M059J (cell line): ENCODE data around the gene KRT6A. TPM values are rescaled to one million over a fixed set of nuclear protein-coding genes. Genes with fewer than 3 reads are reported as not detected.
"Not testable (repeated sequence)": the region's sequence is repeated elsewhere in the genome, so short reads cannot be mapped to it uniquely, and the experiment has no call there.

Experiments used
- DNase-seq: peaks from one replicate; pipeline ENCODE4 v3.0.0-alpha.2; 2012; ENCODE audit warnings: low read depth
- total RNA-seq: library from RNA; depleted of rRNA; stranded (reverse); fragments of >200 nt; shearing (Covaris generic); gene quantifications from 2 replicates; pipeline ENCODE4 v1.2.3, GENCODE V29; 2014

KRT6A gene
- total RNA-seq, 1 experiment from 2014 or later: not detected

DNA sequence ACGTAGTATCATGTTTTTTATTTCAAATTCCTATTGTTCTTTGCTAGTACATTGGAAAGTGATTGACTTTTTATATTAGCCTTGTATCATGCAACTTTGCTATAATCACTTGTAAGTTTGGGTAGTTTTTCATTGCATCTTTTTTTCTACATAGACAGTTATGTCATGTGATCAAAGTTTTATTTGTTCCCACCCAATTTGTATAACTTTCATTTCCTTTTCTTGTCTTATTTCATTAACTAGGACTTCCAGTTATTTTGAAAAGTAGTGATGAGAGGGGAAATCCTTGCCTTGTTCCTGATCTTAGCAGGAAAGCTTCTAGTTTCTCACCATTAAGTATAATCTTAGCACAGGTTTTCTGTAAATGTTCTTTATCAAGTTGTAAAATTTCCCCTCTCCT lies 9.8 kb upstream of the KRT6A start:
- DNase-seq: no peak

DNA sequence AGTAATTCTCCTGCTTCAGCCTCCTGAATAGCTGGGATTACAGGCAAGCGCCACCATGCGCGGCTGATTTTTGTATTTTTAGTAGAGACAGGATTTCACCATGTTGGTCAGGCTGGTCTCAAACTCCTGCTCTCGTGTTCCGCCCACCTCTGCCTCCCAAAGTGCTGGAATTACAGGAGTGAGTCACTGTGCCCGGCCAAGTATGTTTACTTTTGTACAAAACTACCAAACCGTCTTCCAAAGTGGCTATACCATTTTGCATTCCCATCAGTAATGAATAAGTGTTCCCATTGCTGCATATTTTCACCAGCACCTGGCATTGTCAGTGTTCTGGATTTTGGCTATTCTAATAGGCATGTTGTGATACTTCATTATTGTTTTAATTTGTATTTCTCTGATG lies 8.4 kb upstream of the KRT6A start:
- DNase-seq: peak; percentile 49

DNA sequence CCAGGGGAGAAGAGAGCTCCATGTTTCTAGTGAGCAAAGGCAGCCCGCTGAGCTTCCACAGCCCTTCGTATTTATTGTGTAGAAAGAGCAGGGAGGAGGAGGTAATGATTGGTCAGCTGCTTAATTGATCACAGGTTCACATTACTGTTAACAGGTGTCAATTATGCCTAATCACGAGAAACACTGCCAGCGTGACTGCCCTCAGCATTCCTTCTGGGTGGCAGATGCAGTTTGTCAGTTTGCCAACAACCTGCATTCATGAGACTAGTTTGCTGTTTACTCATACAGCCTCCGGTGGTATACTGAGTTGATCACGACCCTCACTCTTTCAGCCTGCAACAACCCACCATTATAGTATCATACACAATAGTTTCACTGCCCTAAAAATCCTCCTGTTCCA lies 7.5 kb upstream of the KRT6A start:
- DNase-seq: not testable (repeated sequence)

DNA sequence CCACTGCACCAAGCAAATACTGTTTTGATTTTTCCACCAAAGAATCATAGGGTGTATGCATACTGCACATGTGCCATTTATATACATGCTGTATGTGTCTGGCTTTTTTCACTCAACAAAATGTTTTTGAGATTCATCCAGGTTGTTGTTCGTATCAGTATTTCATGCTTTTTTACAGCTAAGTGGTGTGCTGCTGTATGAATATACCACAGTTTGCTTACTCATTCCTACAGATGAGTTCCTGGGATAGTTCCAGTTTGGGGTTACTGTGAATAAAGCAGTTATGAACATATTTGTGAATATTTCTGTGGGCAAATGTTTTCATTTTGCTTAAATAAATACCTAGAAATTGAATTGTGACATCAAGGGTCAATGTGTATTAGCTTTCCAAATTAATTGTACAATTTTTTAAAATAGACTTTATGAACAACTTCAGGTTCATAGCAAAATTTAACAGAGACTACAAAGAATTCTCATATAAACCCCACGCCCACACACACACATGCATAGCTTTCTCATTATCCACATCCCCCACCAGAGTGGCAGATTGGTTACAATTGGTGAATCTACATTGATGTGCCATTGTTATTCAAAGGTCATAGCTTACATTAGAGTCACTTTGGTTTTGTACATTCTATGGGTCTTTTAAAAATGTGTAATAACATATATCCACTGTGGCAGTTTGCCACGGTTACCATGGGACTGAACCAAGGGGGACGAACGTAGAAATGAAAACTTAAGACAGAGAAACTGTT lies 6.9 kb upstream of the KRT6A start:
- no peak for DNase-seq

DNA sequence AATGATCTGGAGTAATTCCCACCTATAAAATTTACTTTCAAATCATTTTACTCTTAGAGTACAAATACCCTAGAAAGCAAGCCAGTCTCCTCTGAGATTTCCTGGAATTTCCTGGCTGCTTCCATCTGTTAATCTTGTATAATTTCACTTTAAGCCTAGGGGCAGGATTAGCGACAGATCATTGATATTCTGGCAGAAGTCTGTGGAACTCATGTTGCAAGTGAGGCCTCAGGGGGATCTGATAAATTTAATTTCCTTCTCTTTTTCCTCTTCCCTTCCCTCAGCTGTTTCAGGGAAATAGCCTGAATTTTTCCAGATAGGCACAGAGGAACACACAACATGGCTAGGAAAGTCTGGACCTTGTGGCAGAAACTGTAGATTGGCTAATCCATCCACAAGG lies 5.9 kb upstream of the KRT6A start:
- DNase-seq: no peak

DNA sequence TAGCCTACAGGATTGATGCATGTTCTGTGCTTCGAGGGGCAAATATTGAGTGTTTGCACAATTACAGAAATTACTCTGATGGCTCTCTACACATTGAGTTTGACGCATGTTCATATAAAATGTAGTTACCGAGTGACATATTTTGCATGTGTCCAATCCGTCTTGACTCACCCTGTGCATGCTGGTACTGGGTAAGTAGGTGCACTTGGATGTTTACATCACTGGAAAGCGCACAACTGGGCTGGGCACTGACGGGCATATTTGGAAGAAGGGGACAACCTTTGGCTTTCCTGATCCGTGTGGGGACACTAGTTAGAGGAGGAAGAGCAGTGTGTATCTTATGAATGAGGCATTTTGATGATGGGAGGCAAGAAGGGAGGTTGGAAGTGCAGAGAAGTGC lies 4.9 kb upstream of the KRT6A start:
- no peak for DNase-seq

DNA sequence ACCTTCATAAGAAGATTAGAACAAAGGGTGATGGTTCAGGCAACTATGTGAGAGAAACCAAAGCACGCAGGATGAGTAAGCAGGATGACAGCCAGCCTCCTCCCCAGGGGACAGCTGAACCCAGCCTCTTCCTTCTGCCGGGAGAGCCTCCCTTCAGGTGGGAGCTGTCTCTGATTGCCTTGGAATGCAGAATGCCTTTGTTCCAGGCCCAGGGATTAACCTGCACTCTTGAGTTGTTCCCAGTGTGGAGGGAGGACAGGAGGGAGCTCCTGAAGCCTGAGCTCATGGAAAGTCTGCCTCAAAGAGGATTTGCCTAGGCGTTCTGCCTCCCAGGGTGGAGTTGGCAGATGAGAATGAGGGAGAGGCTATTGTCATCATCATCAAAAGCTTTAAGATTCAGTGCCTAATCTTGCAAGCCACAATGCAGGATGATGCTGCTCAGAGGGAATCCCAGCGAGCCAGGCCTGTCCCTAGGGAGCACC lies 3.6 kb upstream of the KRT6A start:
- DNase-seq: peak; percentile 84

DNA sequence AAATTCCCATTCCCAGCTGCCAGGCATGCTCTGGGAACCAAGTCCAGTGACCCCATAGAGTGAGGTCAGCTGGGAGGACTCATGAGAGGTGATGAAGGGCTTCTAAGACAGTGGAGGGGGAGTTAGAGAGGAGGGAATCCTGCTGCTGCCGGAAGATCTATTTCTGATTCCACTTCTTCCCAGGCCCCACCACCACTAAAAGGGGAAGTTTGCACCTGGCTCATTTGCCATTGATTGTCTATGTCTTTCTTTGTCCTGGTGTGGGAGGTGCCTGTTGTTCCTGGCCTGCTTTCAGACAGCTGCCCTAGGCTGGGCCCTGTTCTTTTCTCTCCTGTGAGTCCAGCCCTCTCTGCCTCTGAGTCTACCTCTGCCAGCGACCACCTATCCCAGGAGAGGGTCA lies 3.0 kb upstream of the KRT6A start:
- DNase-seq: peak; percentile 4

DNA sequence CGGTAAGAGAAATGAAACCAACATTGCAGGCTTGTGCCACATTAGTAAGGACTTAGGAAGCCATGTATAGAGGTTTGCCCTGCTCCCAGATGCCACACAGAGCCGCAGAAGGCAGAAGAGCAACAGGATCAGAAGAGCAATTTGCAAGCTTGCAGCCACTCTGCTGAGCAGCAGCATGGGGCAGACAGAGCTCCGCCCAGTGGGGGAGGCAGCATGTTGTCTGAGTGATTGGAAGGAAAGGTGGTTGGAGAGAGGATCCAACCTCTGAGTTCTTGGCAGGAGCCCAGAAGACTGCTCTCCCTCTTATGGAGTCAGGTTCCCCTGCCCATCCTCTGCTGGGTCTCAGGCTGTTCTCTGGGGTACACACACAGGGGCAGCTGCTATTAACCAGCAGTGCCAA lies 2.3 kb upstream of the KRT6A start:
- DNase-seq: peak; percentile 32

DNA sequence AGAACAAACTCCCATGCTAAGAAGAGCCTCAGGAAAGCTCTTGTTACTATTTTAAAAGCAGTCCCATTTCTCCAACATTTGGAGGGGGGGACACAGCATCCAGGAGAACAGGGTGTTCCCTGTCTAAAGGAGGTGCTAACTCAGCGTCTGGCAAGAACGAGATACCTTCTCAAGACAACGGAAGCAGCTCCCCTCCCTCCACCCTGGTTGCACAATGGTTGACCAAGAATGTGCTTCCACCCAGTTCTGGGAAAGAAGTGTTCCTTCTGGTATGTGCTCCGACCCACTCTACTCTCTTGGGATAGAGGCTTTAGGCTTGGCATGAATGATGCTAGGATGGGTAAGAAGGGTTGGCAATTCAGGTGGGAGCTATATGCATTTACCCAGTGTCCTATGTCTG lies 1.5 kb upstream of the KRT6A start:
- peak; percentile 6 for DNase-seq

DNA sequence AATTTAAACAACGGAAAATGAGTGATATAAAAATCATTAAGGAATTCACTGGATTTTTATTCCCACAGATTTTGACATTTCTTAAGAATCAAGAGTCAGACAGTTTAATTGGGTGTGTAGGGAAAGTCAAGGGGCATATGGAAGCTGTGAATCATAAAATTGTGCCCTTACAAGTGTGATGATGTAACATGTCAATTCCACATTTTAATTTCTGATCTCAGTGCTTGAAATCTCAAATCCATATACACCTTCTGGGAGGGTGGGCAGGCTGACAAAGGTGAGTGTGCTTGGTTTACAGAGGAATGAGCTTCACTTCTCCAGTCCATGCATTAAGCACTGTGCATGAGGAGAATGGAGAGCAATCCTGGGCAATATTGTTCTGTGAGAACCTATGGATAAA lies 1.0 kb upstream of the KRT6A start:
- DNase-seq: no peak

DNA sequence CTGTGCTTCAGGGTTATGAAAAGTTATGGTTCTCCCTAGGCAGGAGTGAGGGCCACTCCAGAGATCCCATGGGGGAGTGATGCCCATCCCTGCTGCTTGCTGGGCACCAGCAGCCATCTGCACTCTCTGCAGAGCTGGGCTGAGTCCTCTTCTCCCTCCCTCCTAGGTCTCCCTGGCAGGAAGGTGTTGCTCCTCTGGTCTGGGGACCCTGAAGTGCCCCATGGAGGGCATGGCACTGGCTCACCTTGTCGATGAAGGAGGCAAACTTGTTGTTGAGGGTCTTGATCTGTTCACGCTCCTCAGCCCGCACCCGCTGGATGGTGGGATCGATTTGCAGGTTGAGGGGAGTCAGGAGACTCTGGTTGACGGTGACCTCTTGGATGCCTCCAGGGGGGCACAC lies 652 bp downstream of the KRT6A start:
- DNase-seq: not testable (repeated sequence)

DNA sequence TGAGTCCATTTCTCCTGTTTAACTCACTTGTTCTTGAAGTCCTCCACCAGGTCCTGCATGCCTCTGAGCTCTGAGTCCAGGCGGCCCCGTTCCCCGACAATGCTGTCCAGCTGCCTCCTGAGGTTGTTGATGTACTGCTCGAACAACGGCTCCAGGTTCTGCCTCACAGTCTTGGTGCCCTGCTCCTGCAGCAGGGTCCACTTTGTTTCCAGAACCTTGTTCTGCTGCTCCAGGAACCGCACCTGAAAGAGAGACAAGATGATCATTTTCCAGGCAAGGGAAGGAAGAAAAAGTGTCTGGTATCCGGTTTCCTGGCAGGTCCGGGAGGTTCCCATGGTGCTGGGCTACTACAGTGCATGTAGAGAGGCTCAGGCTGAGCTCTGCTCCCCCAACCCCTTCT lies 1.6 kb downstream of the KRT6A start:
- DNase-seq: not testable (repeated sequence)

DNA sequence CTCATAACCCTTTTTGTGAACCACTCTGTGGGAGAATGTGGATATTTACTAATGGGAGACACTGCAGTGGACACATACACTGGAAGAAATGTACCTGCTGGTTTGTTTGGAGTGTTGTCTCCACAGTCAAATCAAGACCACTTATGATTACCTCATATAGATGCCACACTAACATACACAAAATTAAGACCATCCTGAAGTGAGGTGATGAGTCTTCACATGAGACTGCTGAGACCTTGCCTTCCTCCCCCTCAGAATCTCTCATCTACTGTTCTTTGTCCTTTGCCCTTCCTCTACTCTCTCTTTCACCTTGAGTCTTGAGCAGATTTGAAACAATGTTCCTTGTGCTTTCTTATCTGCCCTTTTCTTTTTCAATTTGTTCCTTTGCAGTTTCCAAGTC lies 4.3 kb downstream of the KRT6A start:
- DNase-seq: no peak

DNA sequence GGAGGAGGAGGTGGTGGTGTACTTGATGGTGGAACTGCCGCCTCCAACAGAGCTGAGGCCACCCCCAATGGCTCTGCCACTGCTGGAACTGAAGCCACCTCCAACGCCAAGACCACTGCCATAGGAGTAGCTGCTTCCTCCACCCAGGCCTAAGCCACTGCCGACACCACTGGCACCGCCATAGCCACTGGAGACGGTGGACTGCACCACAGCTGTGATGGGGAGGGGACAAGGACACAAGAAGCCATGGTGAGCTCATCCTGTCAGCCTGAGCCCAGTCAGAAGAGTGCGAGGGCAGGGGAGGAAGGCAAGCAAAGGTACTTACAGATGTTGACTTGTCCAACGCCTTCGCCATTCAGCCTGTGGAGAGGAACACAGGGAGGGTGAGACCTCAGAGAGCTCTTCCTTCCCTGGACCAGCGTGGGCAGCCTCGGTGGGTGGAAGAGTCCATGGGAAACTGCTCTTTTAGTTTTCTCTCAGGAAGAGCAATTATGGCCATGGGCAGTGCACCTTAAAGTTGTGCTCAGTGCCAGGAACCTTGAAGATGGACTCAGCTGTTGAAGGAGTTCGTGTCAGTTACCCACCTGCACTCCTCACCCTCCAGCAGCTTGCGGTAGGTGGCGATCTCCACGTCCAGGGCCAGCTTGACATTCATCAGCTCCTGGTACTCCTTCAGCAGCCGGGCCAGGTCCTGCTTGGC lies 5.2 kb downstream of the KRT6A start:
- DNase-seq: not testable (repeated sequence)

DNA sequence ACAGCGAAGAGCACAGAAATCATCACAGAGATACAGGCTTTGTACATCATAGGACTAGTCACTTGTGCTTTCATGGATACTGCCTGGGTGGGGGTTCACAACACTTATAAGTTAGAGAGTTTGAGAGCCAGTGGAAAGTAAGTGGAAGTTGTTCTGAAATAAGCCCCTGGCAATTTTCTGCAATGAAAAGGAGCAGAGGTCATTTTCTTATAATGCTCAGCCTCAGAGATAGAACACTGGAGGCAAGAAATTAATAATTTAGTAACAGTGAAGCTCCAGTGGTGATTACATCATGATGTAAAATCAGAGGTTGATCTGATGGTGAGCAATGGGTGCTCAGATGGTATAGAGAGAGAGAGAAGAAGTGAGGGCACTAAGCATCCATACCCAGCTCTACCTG lies 5.8 kb downstream of the KRT6A start:
- no peak for DNase-seq

DNA sequence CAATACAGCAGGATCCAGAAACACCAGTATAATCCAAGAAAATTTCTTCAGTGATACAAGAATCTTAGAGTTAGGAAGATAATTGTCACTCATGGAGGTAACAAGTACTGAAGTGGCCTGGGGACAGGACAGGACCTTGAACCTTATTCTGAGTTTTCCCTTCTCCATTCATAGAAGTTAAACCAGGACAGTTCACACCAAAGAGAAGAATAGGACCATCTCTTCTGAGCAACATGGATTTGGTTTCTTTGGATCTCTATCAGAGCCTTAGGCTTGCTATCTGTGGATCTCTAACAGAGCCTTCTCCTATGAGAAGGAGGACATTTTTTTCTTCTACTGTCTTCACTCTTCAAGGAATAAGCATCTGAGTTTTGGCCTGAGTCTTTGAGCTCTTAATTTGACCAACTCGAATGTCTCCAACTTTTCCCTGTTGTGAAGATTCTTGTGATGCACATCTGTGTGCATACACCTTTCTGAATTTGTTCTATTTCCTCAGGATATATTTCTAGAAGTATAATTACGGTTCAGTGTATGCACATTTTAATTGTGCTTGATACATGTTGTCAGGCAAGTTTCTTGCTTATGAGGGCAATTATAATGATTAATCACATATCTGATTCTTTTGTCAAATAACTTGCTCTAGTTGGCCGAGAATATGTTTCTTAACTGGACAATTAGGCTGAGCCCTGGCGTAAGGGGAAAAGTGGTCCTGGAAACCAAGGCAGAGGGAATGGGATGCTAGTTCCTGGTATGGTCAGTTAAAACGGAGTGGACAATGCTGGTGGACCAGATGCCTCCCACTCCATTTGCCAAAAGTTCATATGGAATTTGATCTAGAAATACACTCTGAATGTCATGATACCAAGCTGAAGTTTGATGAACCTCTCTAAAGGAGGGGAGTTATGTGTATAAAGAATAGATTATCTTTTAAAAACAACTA lies 6.6 kb downstream of the KRT6A start:
- no peak for DNase-seq

DNA sequence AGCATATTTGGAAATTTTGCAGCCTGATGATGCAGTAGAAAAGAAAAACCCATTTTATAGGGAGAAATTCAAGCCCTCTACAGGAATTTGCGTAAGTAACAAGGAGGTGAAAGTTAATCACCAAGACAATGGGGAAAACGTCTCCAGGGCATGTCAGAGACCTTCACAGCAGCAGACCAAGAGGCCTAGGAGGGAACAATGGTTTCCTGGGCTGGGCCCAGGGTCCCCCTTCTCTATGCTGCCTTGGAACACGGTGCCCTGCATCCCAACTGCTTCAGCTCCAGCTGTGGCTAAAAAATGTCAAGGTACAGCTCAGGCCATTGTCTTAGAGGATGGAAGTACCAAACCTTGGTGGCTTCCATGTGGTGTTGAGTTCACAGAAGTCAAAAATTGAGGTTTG lies 13.0 kb downstream of the KRT6A start:
- DNase-seq: no peak

DNA sequence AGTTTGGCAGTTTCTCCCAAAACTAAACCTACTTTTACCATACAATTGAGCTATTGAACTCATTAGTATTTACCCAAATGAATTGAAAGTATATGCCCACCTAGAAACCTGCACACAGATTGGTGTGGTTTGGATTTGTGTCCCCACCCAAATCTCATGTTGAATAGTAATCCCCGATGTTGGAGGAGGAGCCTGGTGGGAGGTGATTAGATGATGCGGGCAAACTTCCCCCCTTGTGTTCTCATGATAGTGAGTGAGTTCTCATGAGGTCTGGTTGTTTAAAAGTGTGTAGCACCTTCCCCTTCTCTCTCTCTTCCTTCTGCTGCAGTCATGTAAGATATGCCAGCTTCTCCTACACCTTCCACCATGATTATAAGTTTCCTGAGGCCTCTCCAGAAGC lies 15.4 kb downstream of the KRT6A start:
- DNase-seq: no peak

DNA sequence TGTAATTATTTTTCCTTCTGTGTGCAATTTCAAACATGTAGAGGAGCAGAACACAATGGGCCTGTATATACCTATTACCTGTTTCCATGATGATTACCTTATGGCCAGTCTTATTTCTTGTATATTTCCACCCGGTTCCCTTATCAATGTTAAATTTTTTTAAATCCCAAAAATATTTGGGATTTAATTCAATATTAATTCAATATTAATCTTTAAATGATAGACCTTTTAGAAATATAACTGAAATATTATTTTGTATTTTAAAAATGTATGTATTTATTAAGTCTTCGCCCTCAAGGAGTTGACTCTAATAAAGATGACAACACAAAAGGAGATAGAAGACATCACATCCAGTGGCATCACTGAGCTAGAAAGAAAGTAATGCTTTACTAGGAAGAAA lies 18.8 kb downstream of the KRT6A start:
- DNase-seq: no peak

DNA sequence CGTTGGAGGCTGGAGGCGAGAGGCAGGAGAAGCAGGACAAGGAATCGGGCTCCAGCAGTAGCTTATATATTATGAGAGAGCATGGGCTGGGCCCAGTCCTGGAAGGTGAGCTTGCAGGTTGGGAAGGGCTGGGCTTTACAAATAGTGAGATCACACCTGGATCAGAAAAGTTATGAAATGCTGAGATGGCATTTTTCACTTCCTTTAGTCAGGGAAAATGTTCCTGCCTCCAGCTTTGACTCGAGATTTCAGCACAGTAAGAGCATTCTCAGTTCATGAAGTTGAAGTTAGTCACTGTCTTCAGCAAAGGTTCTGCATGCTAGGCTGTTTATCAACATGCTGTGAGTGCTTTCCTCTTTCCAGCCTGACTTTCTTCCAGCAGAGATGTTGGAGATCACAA lies 19.3 kb downstream of the KRT6A start, which contains the start of gene KRT6C:
Gene KRT6C (minus strand): TSS at position 38 of the 400 bp plus-strand sequence. CDS start 68 bp downstream, outside the sequence.
- no peak for DNase-seq

DNA sequence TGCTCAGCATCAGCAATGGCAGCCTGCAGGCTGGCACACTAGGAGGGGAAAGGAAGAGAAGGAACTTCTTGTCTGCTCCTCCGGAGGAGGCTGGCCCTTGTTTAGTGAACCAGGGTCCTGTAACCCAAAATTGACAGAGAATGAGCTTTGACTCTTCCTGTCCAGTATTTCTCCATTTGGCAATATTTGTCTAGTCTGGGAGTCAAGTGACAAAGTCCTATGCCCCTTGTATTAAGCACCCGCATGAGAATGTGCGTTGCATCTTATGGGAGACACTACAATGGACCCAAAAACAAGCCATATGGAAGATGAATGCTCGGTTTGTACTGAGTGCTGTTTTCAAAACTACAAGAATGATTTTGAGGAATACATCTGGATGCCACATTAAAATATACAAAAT lies 23.2 kb downstream of the KRT6A start:
- DNase-seq: no peak
